HL-60 (cell line): Measurements from ENCODE around the gene CNOT6.

Experiments used
- POLR2AphosphoS5 ChIP-seq: IDR thresholded peaks from 2 replicates; pipeline ENCODE4 v1.6.1; 2012; ENCODE audit warnings: low read depth
- TF ChIP-seq, protein P1 (sequence below): IDR thresholded peaks from one replicate; pipeline ENCODE4 v1.5.1; 2011; ENCODE audit warnings: low read length, control low read depth, inconsistent platforms; ENCODE audit not compliant: insufficient read depth
- TF ChIP-seq, protein P2 (sequence below): IDR thresholded peaks from 2 replicates; pipeline ENCODE4 v1.6.1; 2012; ENCODE audit warnings: low read depth; ENCODE audit not compliant: insufficient replicate concordance

DNA sequence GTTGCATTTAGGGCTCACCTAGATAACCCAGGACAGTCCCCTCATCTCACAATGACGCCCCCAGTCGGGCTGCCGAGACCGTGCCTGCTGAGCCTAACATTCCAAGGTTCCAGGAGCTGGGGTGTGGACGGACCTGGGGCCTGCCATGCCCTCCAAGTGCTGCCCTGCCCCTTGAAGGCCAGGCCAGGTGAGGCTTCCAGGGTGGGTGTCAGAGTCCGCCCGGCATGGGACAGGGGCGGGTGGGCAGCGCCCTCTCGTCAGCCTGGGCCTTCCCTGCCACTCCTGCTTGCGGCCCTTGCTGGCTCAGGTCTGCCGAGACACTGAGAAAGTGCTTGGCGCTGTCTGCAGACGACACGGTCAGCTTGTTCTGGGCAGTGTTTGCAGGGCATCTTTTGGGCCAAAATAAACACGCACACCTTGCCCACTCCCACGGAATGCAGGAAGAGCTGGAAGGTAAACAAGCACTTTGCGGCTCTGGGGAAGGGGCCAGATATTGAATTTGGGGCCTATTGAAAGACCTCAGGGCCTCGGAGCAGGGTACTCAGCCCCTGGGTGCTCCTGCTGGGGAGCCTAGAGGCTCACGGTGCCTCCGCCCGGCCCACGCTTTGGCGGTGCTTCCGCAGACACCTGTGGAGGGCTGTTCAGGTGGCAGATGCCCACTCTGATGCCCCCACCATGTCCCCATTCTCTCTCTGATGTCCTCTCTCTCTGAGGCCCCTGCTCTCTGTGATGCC, 101.4 kb downstream of the CNOT6 start:
- TF ChIP-seq, protein P1, sequence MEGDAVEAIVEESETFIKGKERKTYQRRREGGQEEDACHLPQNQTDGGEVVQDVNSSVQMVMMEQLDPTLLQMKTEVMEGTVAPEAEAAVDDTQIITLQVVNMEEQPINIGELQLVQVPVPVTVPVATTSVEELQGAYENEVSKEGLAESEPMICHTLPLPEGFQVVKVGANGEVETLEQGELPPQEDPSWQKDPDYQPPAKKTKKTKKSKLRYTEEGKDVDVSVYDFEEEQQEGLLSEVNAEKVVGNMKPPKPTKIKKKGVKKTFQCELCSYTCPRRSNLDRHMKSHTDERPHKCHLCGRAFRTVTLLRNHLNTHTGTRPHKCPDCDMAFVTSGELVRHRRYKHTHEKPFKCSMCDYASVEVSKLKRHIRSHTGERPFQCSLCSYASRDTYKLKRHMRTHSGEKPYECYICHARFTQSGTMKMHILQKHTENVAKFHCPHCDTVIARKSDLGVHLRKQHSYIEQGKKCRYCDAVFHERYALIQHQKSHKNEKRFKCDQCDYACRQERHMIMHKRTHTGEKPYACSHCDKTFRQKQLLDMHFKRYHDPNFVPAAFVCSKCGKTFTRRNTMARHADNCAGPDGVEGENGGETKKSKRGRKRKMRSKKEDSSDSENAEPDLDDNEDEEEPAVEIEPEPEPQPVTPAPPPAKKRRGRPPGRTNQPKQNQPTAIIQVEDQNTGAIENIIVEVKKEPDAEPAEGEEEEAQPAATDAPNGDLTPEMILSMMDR = no peak
- TF ChIP-seq POLR2AphosphoS5 = no peak
- TF ChIP-seq, protein P2, sequence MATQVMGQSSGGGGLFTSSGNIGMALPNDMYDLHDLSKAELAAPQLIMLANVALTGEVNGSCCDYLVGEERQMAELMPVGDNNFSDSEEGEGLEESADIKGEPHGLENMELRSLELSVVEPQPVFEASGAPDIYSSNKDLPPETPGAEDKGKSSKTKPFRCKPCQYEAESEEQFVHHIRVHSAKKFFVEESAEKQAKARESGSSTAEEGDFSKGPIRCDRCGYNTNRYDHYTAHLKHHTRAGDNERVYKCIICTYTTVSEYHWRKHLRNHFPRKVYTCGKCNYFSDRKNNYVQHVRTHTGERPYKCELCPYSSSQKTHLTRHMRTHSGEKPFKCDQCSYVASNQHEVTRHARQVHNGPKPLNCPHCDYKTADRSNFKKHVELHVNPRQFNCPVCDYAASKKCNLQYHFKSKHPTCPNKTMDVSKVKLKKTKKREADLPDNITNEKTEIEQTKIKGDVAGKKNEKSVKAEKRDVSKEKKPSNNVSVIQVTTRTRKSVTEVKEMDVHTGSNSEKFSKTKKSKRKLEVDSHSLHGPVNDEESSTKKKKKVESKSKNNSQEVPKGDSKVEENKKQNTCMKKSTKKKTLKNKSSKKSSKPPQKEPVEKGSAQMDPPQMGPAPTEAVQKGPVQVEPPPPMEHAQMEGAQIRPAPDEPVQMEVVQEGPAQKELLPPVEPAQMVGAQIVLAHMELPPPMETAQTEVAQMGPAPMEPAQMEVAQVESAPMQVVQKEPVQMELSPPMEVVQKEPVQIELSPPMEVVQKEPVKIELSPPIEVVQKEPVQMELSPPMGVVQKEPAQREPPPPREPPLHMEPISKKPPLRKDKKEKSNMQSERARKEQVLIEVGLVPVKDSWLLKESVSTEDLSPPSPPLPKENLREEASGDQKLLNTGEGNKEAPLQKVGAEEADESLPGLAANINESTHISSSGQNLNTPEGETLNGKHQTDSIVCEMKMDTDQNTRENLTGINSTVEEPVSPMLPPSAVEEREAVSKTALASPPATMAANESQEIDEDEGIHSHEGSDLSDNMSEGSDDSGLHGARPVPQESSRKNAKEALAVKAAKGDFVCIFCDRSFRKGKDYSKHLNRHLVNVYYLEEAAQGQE = no peak
